ENCODE measurements around the gene PCDHGA10. TPM values are rescaled to one million over a fixed set of nuclear protein-coding genes. Genes with fewer than 3 reads are reported as not detected.

The PCDHGA10 gene
- polyA plus RNA-seq: 7.3 and 8.1 TPM in 2 replicates
- polyA minus RNA-seq: 31.9 and 40.4 TPM in 2 replicates

- Histone ChIP-seq H3K9me3 (ENCODE audit: low read length) (peaks cover 76% of the 10 kb centered on the region), H3K9ac (ENCODE audit: low read length) (peak within 1 kb of the TSS; percentile 25)
These were observed at the start of gene PCDHGA10 for GRCh38 chr5:141412854-141413539. Gene PCDHGA10 (plus strand): TSS chr5:141412987. CDS start chr5:141413176, 189 bp downstream.

More at GRCh38 chr5:141412854-141413539, at the start of gene PCDHGA10:
- Histone ChIP-seq H3F3A (ENCODE audit: insufficient read depth, low read length, poor library complexity, severe bottlenecking) (peaks cover 5% of the 10 kb centered on the region), H4K20me1 (ENCODE audit: insufficient read depth) (no peaks in the 10 kb centered on the region), H3K4me2 (ENCODE audit: low read length) (no peak within 1 kb of the TSS), H3K36me3 (ENCODE audit: insufficient read depth, low read length) (peaks cover 76% of the 10 kb centered on the region), H2AFZ (ENCODE audit: low read depth, low read length) (no peak within 1 kb of the TSS), H3K27me3 (ENCODE audit: insufficient read depth, low read depth, low read length) (no peaks in the 10 kb centered on the region), H3K27ac (ENCODE audit: low read length) (peak within 1 kb of the TSS; percentile 45), H3K4me3 (ENCODE audit: low read length) (peak within 1 kb of the TSS; percentile 66), H3K79me2 (replicated peaks; ENCODE audit: insufficient read depth, low read length) (peaks cover 60% of the 10 kb centered on the region), H3K9me2 (ENCODE audit: insufficient read depth, low read length) (no peaks in the 10 kb centered on the region)
- TF ChIP-seq SMC3 (conservative IDR thresholded peaks at IDR 0.05; ENCODE audit: poor library complexity) (peak; percentile 46), TAF1 (IDR thresholded peaks at IDR 0.05; ENCODE audit: low read depth) (no peak), RAD21 (conservative IDR thresholded peaks at IDR 0.05) (peak; percentile 56), CTCF (IDR thresholded peaks at IDR 0.05; ENCODE audit: poor library complexity, severe bottlenecking) (peak; percentile 52), MXI1 (conservative IDR thresholded peaks at IDR 0.05; ENCODE audit: poor library complexity, severe bottlenecking) (no peak), EZH2 (IDR thresholded peaks at IDR 0.05; ENCODE audit: borderline replicate concordance, insufficient read depth, low read length, poor library complexity, severe bottlenecking) (no peak), EP300 (conservative IDR thresholded peaks at IDR 0.05; ENCODE audit: poor library complexity, severe bottlenecking) (no peak), REST (IDR thresholded peaks at IDR 0.05; ENCODE audit: borderline replicate concordance) (no peak), POLR2AphosphoS5 (IDR thresholded peaks at IDR 0.05) (no peak)
